Loucy (cell line): Measurements from ENCODE around the gene TMEM132D.

ENCODE experiments used
- CTCF ChIP-seq: fragments of 200-600 bp; sonication (generic); conservative IDR thresholded peaks from 2 replicates; pipeline ENCODE4 v1.5.1; 2014; ENCODE audit warnings: mild to moderate bottlenecking, antibody characterized with exemption, low read length
- EZH2phosphoT487 ChIP-seq: fragments of 200-600 bp; IDR thresholded peaks from 2 replicates; pipeline ENCODE4 v1.6.1; 2018; ENCODE audit warnings: antibody characterized with exemption, mild to moderate bottlenecking, moderate library complexity, borderline replicate concordance

GRCh38 chr12:129716825-129717224, 187.0 kb downstream of the TMEM132D start:
- no peak for TF ChIP-seq EZH2phosphoT487
- TF ChIP-seq CTCF, result no peak
